Heart right ventricle (tissue), 16 donors: Measurements from ENCODE around the gene FBXW2. TPM values are rescaled to one million over a fixed set of nuclear protein-coding genes. Genes with fewer than 3 reads are reported as not detected.

Source experiments
- ATAC-seq, 8 donors: fragments of 200-7000 bp; cut with Tn5 transposase; one replicate each; pipeline ENCODE4 v1.9.1; 2020; ENCODE audit warnings: mild to moderate bottlenecking in 8 of 8, moderate library complexity in 8 of 8, moderate number of reproducible peaks in 1 of 8
- DNase-seq, 2 donors: peaks; one replicate each; pipeline ENCODE4 v3.0.0-alpha.2; 2020
- H3K27ac ChIP-seq, 10 donors: fragments of 200-600 bp; sonication (generic) in 2 of 10; one replicate each; pipeline versions ENCODE4 v1.5.0 to v1.8.0; 2020 to 2022; ENCODE audit warnings: mild to moderate bottlenecking in 3 of 10
- H3K27me3 ChIP-seq, 7 donors: fragments of 200-600 bp; one replicate each; pipeline ENCODE4 v1.8.0; 2021 to 2022; ENCODE audit warnings: mild to moderate bottlenecking in 2 of 7
- H3K36me3 ChIP-seq, 9 donors: fragments of 200-600 bp; sonication (generic) in 1 of 9; one replicate each; pipeline versions ENCODE4 v1.5.0 to v1.8.0; 2020 to 2022; ENCODE audit warnings: mild to moderate bottlenecking in 2 of 9
- H3K4me1 ChIP-seq, 9 donors: fragments of 200-600 bp; sonication (generic) in 1 of 9; one replicate each; pipeline versions ENCODE4 v1.5.0 to v1.8.0; 2020 to 2022; ENCODE audit warnings: mild to moderate bottlenecking in 4 of 9
- H3K4me3 ChIP-seq, 10 donors: fragments of 200-600 bp; sonication (generic) in 2 of 10; one replicate each; pipeline versions ENCODE4 v1.5.0 to v1.8.0; 2020 to 2022; ENCODE audit warnings: mild to moderate bottlenecking in 7 of 10, moderate library complexity in 2 of 10
- H3K9me3 ChIP-seq, 11 donors: fragments of 200-600 bp in 10 of 11; sonication (generic) in 2 of 11; one replicate each; pipeline versions ENCODE4 v1.5.0 to v1.8.0; 2013 to 2022; ENCODE audit warnings: mild to moderate bottlenecking in 2 of 11, control low read depth in 1 of 11, moderate library complexity in 1 of 11
- CTCF ChIP-seq, 9 donors: fragments of 200-600 bp; sonication (generic) in 2 of 9; IDR thresholded peaks; one replicate each; pipeline versions ENCODE4 v1.5.0 to v1.8.0; 2021 to 2022; ENCODE audit warnings: antibody characterized with exemption in 9 of 9, mild to moderate bottlenecking in 5 of 9, moderate library complexity in 1 of 9
- whole genome bisulfite sequencing, 2 donors: extraction: QIAGEN DNeasy Blood & Tissue Kit; methylation state at CpG; one replicate each; pipeline ENCODE4 v1.1.7; 2013; ENCODE audit warnings: inconsistent platforms in 1 of 2; 5-methylcytosine and 5-hydroxymethylcytosine counted together
- intact Hi-C, 10 donors: fragments of 100-400 bp; cut with DNase I; formaldehyde crosslinking; loops; one replicate each; pipeline versions ENCODE4 v1.11.1 to v1.14.2; 2022
- long read RNA-seq, 3 donors: library from polyadenylated mRNA; unstranded; transcript quantifications; one replicate each; pipeline ENCODE4 v2.0.0, GENCODE V29; 2020 to 2021
- polyA plus RNA-seq, 2 donors: library from polyadenylated mRNA; stranded (reverse); fragments of 200-250 nt; gene quantifications; one replicate each; pipeline ENCODE4 v1.2.3, GENCODE V29; 2013
- total RNA-seq, 10 donors: library from RNA; stranded (reverse); fragmentation: NEBNext Ultra II Directional in 3 of 10; extraction: Animal tissue kit (Norgen Biotek cat#: 25700) in 3 of 10; gene quantifications; one replicate each; pipeline versions ENCODE4 v1.2.1 to v1.2.4, GENCODE V29; 2021 to 2023
- donor health status: Arrhythmogenic right ventricular cardiomyopathy.
- donor health status: ischemic (EF 13 %, LVEDD 7.1; RV severe dilation, severe dysfunction).
- donor health status: healthy with polysubstance abuse.
- donor health status: DM: no; HTN: yes; CAD: no.
- donor health status: DM: no; HTN: no; CAD: no.
- donor health status: ischemic (EF 25% LVEDD 6.9; RV normal size, moderate dysfunction).
- donor health status: ischemic (EF 25% LVEDD 5.7; RV mildly dilated, moderate dysfunction).
- donor health status: healthy.
- donor health status: DM: yes; HTN: yes; CAD: no.
- donor health status: Ischemic cardiomyopathy.
- donor health status: ischemic (EF 35%, LVEDD 5.7; RV mildly dilated, moderate dysfunction).
- donor health status: nonischemic (EF 11% LVEDD 7.7; RV severe dilation, severe dysfunction).
- donor health status: DM: yes; HTN: yes; CAD: no.
- donor health status: PGD.
- donor health status: ischemic (EF 29% LVEDD 5.4; RV normal size, mild dysfunction).
- donor health status: nonischemic (EF 23%, LVEDD 6.1; RV moderate dilation, normal function).

The FBXW2 gene
- 10 to 100 TPM; 38.7 to 52.0 (median 46.1) TPM for total RNA-seq
- 10 to 100 TPM in 1 of 2 donors, 1 to 10 TPM in 1; 7.5 to 14.8 TPM for polyA plus RNA-seq
- long read RNA-seq, donor 1, full-length matches to known transcripts: 5 of 34 reads
- long read RNA-seq, donor 1, partial matches to known transcripts: 7 of 34 reads
- long read RNA-seq, donor 1, other reads (novel, unspliced or antisense): 22 of 34 reads
- long read RNA-seq, donor 2, full-length matches to known transcripts: 4 of 40 reads
- long read RNA-seq, donor 2, partial matches to known transcripts: 10 of 40 reads
- long read RNA-seq, donor 2, other reads (novel, unspliced or antisense): 26 of 40 reads
- long read RNA-seq, donor 3, full-length matches to known transcripts: 20 of 88 reads
- long read RNA-seq, donor 3, partial matches to known transcripts: 15 of 88 reads
- long read RNA-seq, donor 3, other reads (novel, unspliced or antisense): 53 of 88 reads

- DNase-seq (peak; percentile 93), ATAC-seq (peak; percentile 99 to 100 (median 100))
- Histone ChIP-seq H3K36me3 (peaks cover 0 to 28% (median 0%) of the 10 kb centered on the region in 9 donors), H3K4me3 (peak within 1 kb of the TSS; percentile 64 to 99 (median 90)), H3K27ac (peak within 1 kb of the TSS; percentile 38 to 97 (median 93)), H3K27me3 (no peaks in the 10 kb centered on the region), H3K9me3 (no peaks in the 10 kb centered on the region), H3K4me1 (peaks cover 0 to 44% (median 38%) of the 10 kb centered on the region in 9 donors)
- 1% methylated on average over 69 to 72 of the region's 72 CpGs for WGBS, 2 donors
- intact Hi-C loops: loop anchor here in 4 of 10 donors (2.0 to 5.0 kb wide), 3 partner anchors 49 to 144 kb away; partner anchors contain the start of gene PSMD5 (in 4 of the 4)
- no peak for TF ChIP-seq CTCF (IDR thresholded peaks at IDR 0.05)
These were observed at the start of gene FBXW2 for GRCh38 chr9:120792898-120793765. Gene FBXW2, minus strand, starts transcription at chr9:120793416. Its CDS starts 5,158 bp downstream, at chr9:120788258.

GRCh38 chr9:120841930-120842684 is 48.9 kb upstream of the FBXW2 start:
- Histone ChIP-seq H3K36me3 (peaks cover 0 to 42% (median 0%) of the 10 kb centered on the region in 9 donors), H3K9me3 (peaks cover 0 to 6% (median 0%) of the 10 kb centered on the region in 11 donors), H3K27me3 (no peaks in the 10 kb centered on the region), H3K27ac (peak overlapping the region; percentile 87 to 98 (median 95)), H3K4me1 (peaks cover 3 to 64% (median 30%) of the 10 kb centered on the region in 9 donors), H3K4me3 (peak overlapping the region; percentile 68 to 87 (median 80))
- ATAC-seq: peak; percentile 5 to 32 (median 22)
- no peak for TF ChIP-seq CTCF (IDR thresholded peaks at IDR 0.05)
- intact Hi-C loops: loop anchor here in 4 of 10 donors (2.0 to 5.0 kb wide), 2 partner anchors 49 to 50 kb away; partner anchors contain the start of gene FBXW2 (in 4 of the 4)
- 25 to 38% methylated on average over 18 of the region's 18 CpGs for WGBS, 2 donors
- DNase-seq: no peak

GRCh38 chr9:120839146-120839545 is 45.9 kb upstream of the FBXW2 start:
- H3K27me3 ChIP-seq: no peaks in the 10 kb centered on the region
- peaks cover 0 to 6% (median 0%) of the 10 kb centered on the region in 11 donors for H3K9me3 ChIP-seq
- peaks cover 0 to 49% (median 0%) of the 10 kb centered on the region in 9 donors for H3K36me3 ChIP-seq
- 71 to 78% methylated on average over 2 of the region's 2 CpGs for WGBS, 2 donors
- DNase-seq (no peak), ATAC-seq (no peak)
- no peak overlapping the region for H3K27ac ChIP-seq
- H3K4me1 ChIP-seq: peaks cover 0 to 34% (median 22%) of the 10 kb centered on the region in 9 donors
- TF ChIP-seq CTCF (IDR thresholded peaks at IDR 0.05): no peak
- no peak overlapping the region for H3K4me3 ChIP-seq
- intact Hi-C loops: no loop called here
